ENCODE results near the gene POLR3K. TPM values are rescaled to one million over a fixed set of nuclear protein-coding genes. Genes with fewer than 3 reads are reported as not detected.

Gene POLR3K
- total RNA-seq, 2 experiments from 2014 or later = 63.0 to 63.6 TPM

DNA sequence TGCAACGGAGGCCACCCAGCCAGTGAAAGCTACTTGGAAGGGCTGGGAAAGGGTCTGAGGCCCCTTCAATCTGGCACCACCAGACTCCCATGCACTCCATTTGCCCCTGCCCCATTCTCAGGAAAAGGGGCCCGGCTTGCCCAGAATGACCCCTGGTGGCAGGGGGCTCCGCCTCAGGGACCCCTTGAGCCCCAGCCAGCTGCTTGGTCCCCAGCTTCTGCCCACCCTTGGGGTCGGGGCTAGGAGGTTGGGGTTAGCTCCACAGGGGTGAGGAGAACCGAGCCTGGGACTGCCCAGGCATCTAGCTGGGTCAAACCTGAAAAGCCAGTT, 17.8 kb upstream of the POLR3K start:
- CTCF ChIA-PET = interaction anchor here (0.6 to 10.9 kb wide), 3 partner anchors 24 to 914 kb away, joined by 3 to 238 read pairs (median 5); no protein-coding TSS in a partner anchor
- POLR2A ChIA-PET = interaction anchor here (0.6 kb wide), 1 partner anchor 77 kb away, joined by 3 read pairs; no protein-coding TSS in a partner anchor

DNA sequence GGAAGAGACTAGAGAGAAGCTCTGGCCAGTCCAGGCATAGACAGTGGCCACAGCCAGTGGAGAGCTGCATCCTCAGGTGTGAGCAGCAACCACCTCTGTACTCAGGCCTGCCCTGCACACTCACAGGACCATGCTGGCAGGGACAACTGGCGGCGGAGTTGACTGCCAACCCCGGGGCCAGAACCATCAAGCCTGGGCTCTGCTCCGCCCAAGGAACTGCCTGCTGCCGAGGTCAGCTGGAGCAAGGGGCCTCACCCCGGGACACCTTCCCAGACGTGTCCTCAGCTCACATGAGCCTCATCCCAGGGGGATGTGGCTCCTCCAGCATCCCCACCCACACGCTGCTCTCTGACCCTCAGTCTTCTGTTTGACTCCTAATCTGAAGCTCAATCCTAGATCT, 15.8 kb upstream of the POLR3K start:
- ChIA-PET POLR2A (interaction anchor here (0.6 to 1.6 kb wide), 3 partner anchors 8 to 108 kb away, joined by 3 to 5 read pairs (median 3); partner anchors contain the start of gene MPG), CTCF (interaction anchor here (1.0 to 10.9 kb wide), 2 partner anchors 14 to 26 kb away, joined by 4 to 238 read pairs; no protein-coding TSS in a partner anchor)

DNA sequence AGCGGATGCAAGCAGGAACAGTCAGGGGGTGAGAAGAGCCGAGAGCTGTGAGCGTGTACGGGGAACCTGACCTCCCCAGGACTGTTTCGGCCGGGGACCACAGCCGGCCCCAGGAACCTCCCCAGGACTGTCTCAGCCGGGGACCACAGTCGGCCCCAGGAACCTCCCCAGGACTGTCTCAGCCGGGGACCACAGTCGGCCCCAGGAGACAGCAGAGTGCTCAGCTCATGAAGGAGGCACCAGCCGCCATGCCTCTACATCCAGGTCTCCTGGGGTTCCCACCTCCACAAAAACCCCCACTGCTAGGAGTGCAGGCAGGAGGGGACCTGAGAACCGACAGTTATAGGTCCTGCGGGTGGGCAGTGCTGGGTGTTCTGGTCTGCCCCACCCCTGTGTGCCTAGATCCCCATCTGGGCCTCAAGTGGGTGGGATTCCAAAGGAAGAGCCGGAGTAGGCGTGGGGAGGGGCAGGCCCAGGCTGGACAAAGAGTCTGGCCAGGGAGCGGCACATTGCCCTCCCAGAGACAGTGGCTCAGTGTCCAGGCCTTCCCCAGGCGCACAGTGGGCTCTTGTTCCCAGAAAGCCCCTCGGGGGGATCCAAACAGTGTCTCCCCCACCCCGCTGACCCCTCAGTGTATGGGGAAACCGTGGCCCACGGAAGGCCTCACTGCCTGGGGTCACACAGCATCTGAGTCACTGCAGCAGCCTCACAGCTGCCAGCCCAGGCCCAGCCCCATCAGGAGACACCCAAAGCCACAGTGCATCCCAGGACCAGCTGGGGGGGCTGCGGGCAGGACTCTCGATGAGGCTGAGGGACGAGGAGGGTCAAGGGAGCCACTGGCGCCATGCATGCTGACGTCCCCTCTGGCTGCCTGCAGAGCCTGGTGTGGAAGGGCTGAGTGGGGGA, 14.7 kb upstream of the POLR3K start:
- ChIA-PET POLR2A (interaction anchor here (0.6 to 1.6 kb wide), 2 partner anchors 9 to 109 kb away, joined by 3 to 5 read pairs; partner anchors contain the start of gene MPG), CTCF (interaction anchor here (1.0 to 10.9 kb wide), 2 partner anchors 15 to 27 kb away, joined by 4 to 238 read pairs; no protein-coding TSS in a partner anchor)

DNA sequence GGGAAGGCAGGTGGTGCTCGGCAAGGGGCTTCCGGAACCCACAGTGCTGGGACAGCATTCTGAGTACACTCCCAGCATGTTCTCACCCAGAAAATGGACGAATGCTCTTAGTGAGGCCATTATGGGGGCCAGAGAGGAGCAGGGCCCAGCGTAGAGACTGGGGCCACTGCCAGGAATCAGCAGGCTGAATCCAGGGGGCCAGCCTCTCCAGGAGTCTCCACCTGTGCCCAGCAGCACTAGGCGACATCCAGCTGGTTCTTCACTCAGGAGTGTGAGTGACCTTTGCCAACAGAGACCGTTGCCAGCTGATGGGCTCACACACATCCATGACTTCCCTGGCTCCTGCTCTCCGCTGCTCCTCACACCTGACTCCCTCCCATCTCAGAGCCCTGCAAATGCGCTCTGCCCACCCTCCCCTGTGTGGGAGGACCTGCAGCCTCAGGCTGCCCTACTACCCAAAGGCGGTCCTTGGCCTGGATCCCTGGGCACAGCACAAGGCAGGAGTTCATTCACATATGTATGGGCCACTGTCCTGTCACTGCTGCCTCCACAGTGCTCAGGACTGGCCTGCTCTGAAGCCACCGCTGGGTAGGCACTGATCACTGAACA, 13.9 kb upstream of the POLR3K start:
- CTCF ChIA-PET = interaction anchor here (10.9 kb wide), 1 partner anchor 28 kb away, joined by 238 read pairs; no protein-coding TSS in a partner anchor
- POLR2A ChIA-PET = no interaction called here

DNA sequence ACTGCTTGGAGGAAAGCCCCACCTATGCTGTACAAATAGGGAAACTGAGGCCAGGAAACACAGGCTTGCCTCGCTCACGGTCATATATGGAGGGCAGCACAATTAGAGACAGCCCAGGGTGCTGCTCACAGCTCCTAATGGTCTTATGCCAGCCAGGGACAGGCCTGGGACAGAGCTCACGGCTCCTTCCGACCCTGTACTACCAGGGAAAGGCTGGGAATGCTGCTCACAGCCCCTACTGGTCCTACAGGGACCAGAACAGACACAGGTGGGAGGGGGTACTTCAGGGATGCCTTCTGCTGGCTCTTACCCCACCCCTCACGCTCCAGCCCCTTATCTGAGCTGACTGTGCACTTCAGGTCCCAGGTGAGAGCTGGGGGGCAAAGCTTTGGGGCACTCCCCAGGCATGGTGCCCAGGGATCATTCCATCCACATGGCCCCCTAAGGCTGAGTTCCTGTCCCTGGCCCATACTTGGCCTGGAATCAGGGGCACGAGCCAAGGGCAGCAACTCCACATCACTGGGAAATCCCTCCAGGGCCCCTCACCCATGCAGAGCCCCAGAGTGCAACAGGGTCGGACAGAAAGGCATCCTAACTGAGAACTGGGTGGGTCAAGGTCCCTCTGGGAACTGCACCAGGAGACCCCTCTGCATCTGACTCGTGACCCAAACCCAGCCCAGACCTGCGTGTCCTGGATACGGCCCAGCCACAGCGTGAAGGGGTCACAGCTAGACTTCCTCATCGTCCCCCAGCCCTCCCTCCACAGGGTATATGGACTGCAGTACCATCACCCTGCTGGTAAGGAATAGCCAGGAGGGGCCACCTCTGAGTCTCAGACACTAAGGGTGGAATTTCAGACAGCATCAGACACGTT, 13.1 kb upstream of the POLR3K start:
- ChIA-PET POLR2A (interaction anchor here (0.9 to 1.4 kb wide), 2 partner anchors 11 to 30 kb away, joined by 3 to 4 read pairs; partner anchors contain the start of gene MPG), CTCF (interaction anchor here (0.7 to 10.9 kb wide), 17 partner anchors 8 to 301 kb away, joined by 3 to 238 read pairs (median 7); partner anchors contain the start of genes HBQ1 and MPG)

DNA sequence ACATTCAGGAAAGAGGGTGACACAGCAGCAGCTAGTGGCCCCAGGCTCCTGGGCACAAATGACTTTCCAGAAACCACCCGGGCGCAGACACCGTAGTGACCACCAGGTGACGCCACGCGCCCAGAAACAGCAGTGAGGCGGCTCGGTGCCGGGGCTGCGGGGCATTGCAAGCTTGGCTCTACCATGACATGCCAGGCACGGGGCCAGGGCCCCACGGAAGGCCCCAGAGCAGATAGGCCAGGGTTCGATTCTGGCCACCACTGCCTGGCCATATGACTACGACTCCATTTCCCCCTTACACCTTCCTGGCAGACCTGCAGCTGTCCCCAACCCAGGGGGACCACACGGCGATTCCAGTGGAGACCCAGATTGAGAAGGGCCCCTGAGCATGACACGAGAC, 12.3 kb upstream of the POLR3K start:
- CTCF ChIA-PET = interaction anchor here (0.5 to 10.9 kb wide), 19 partner anchors 9 to 536 kb away, joined by 3 to 238 read pairs (median 7); partner anchors contain the start of genes HBQ1 and MPG
- POLR2A ChIA-PET = interaction anchor here (0.9 to 1.4 kb wide), 2 partner anchors 12 to 31 kb away, joined by 3 to 4 read pairs; partner anchors contain the start of gene MPG

DNA sequence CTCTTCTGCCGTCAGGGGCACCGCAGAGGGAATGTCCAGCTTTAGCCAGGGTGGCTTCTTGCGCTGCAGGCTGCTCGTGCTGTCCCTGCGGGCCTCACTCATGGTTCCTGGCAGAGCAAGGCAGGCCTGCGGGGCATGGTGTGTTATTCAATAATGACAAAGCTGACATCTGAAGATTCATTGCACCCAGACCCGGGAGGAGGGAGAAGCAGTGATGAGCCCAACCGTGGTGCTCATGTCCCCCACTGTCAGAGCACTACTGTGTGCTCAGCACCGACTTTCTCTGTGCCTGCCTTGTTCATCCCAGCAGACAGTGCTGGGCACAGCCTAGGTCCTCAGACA, 11.5 kb upstream of the POLR3K start:
- ChIA-PET POLR2A (no interaction called here), CTCF (interaction anchor here (1.0 to 10.9 kb wide), 9 partner anchors 9 to 117 kb away, joined by 5 to 238 read pairs (median 14); partner anchors contain the start of genes HBQ1 and MPG)

DNA sequence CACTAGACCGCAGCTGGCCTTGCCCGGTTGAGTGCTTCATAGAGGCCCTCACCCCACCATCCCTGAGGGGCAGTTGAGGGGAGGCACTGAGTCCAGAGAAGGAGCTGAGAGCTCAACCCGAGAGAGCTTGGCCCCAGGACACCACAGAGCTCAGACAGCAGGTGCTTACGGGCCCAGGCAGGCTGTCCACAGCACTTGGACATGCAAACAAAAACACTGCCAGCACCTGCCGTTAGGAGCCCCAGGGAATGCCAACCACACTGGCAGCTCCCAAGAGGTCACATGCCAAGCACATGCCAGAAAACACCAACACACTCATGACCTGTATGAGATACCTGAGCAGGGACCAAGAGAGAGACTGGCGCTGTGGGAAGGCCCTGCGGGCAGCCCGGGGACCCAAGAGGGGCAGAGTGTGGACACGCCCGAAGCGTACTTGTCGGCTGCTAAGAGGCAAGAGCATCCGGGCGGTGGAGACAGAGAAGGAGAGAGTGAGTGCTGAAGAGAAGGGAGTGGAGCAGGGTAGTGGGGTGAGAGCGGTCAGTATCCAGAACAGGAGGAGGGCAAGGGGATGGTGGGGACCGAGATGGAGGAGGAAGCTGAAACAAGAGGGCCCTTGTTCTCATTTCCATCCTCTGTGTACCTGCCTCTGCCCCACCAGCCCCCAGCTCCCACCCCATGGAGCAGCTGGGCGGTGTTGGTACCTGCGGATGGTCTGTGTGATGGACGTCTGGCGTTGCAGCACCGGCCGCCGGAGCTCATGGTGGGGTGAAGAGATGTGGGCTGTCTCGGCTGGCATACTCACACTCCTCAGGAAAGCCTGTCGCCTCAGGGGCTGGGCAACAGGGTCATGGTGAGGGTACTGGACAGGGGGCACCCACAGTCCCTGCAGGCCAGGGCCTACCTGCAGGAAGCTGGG, 10.8 kb upstream of the POLR3K start:
- CTCF ChIA-PET = interaction anchor here (1.0 to 10.9 kb wide), 9 partner anchors 8 to 118 kb away, joined by 4 to 238 read pairs (median 14); partner anchors contain the start of genes HBQ1 and MPG

DNA sequence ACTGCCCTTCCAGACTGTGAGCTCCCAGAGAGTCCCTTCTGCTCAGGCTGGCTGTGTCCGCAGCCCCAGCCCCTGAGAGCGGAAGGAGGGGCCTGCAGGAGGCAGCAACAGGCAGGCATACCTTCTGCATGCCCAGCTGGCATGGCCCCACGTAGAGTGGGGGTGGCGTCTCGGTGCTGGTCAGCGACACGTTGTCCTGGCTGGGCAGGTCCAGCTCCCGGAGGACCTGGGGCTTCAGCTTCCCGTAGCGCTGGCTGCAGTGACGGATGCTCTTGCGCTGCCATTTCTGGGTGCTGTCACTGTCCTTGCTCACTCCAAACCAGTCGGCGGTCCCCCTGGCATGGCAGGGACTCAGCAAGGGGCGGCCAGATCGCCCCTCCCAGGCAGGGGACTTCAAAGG, 10.1 kb upstream of the POLR3K start:
- POLR2A ChIA-PET = no interaction called here
- CTCF ChIA-PET = interaction anchor here (1.0 to 10.9 kb wide), 4 partner anchors 32 to 118 kb away, joined by 3 to 238 read pairs (median 4); partner anchors contain the start of gene HBQ1

More for the DNA sequence above, 10.8 kb upstream of the POLR3K start:
- POLR2A ChIA-PET = interaction anchor here (0.5 kb wide), 1 partner anchor 164 kb away, joined by 3 read pairs; no protein-coding TSS in a partner anchor

DNA sequence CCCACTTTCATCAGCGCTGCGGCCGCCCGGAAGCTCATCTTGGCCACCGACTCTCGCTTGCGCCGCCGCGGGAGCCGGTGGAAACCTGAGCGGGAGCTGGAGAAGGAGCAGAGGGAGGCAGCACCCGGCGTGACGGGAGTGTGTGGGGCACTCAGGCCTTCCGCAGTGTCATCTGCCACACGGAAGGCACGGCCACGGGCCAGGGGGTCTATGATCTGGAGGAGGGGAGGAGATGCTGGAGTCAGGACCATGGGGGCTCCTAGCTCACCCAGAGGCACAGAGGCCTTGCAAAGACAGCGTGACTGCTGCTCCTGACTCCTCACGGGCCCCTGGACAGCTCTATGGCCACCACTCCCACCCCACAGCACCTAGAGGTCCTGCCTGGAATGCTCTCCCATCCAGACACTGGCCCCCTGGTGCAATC, 9.6 kb upstream of the POLR3K start:
- POLR2A ChIA-PET = no interaction called here

DNA sequence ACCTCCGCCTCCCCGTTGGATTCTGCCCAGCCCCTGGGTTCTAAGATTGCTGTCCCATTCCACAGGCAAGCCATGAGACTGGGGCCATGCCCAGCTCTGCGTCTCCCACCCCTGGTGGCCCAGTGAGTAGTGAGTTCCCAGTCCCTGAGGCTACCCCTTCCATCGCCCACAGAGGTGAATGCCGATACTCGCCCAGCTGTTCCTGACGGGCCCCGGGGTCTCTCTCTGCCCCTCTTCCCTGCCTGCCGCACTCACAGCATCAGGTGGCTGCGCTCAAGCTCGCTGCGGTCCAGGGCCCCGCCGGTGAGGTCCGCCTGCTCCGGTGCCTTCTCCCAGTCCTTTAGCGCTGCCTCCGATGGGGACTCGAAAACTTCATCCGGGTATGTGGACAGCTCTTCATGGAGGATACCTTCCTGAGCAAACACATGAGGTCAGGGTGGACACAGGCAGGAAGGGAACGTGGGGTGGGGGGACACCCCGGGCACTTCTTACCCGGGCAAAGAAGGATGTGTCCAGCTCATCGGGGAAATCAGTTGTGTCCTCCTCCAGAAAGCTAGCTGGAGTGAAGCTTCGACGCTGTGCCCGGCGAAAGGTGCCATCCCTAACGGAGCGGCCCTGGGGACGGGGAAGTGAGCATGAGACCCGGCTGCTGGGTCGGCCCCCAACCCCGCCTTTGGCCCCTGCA, 9.0 kb upstream of the POLR3K start:
- POLR2A ChIA-PET = no interaction called here
- CTCF ChIA-PET = interaction anchor here (1.0 to 10.9 kb wide), 3 partner anchors 33 to 119 kb away, joined by 3 to 238 read pairs (median 4); no protein-coding TSS in a partner anchor

More for the DNA sequence above, 9.6 kb upstream of the POLR3K start:
- CTCF ChIA-PET = interaction anchor here (1.0 to 10.9 kb wide), 4 partner anchors 32 to 119 kb away, joined by 3 to 238 read pairs (median 4); partner anchors contain the start of gene HBQ1

DNA sequence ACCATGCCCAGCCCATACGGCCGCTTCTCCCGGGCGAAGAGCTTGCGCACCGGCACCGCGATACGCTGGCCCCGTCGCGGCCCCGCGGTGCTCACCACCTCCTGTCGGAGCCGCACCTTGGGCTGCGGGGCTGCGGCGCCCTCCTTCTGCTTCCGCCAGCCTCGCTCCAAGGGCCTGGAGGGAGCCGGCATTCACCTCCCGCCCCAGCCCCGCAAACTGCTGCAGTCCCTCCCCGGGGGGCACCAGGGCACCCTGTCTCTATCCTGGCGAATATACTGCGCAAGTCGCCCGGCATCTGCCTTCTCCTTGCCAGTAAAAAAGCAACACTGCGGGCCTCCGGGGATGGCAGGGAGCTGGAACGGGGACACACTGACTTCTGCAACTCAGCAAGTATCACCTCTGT, 8.5 kb upstream of the POLR3K start:
- ChIA-PET CTCF (interaction anchor here (10.9 kb wide), 1 partner anchor 34 kb away, joined by 238 read pairs; no protein-coding TSS in a partner anchor), POLR2A (no interaction called here)

DNA sequence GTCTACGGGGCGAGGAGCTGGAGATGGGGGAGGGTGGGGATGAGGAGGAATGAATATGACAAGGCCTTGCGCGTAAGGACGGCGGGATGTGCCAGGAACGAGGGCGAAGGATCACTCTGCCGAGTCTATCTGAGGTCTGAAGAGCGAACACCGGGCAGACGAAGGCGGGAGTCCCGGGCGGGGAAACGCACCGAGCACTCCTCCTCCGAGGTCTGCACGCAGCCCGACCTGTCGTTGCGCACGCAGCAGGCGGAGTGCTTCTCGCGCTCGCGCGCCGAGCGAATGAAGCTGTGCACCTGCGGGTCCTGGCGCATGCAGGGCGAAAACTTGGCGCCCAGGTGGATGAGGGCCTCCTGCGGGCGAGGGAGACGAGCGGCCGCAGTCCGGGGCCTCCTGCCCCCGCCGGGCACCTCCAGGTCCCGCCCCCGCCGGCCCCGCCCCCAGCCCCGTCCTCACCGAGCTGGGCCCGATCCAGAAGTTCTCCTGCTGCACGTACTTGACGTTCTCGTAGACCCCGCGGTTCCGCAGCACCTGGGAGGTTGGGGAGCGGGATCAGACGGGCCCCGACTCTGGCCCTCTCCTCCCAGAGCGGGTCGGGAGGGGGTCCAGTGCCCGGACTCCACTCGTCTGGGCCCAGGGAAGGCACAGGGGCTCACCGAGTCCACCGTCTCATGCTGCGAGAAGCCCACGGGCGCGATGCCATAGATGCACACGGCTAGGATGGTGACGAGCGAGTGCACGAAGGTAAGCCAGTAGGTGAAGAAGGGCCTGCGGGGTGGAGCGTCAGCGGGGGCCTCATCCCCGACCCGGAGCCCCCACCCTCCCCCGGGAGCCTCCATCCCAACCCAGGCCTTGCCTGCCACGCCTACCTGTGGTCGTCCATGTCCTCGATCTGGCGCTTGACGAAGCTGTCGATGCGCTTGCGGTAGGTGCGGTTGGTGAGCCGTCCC, 7.8 kb upstream of the POLR3K start:
- CTCF ChIA-PET = interaction anchor here (1.0 kb wide), 1 partner anchor 36 kb away, joined by 11 read pairs; no protein-coding TSS in a partner anchor
- POLR2A ChIA-PET = interaction anchor here (0.6 kb wide), 1 partner anchor 26 kb away, joined by 3 read pairs; no protein-coding TSS in a partner anchor

DNA sequence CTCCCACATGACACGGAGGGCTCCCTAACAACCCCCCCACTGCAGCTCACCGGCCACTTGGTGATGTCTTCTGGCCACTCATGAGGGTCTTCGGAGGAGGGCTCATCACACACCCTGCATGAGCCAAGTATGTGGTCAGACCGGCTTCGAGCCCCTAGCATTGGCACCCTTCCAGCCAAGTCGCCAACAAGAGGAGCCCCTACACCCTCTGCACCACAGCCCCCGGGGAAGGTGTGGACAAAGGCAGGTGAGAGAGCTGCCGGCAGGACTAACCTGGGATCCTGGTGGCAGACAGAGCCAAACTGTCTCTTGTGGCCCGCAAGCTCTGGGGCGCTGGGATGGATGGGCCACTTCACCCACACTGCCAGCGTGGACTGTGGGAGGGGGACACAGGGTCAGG, 6.8 kb upstream of the POLR3K start:
- ChIA-PET POLR2A (no interaction called here), CTCF (interaction anchor here (0.5 to 1.0 kb wide), 3 partner anchors 37 to 46 kb away, joined by 3 to 11 read pairs (median 3); no protein-coding TSS in a partner anchor)

DNA sequence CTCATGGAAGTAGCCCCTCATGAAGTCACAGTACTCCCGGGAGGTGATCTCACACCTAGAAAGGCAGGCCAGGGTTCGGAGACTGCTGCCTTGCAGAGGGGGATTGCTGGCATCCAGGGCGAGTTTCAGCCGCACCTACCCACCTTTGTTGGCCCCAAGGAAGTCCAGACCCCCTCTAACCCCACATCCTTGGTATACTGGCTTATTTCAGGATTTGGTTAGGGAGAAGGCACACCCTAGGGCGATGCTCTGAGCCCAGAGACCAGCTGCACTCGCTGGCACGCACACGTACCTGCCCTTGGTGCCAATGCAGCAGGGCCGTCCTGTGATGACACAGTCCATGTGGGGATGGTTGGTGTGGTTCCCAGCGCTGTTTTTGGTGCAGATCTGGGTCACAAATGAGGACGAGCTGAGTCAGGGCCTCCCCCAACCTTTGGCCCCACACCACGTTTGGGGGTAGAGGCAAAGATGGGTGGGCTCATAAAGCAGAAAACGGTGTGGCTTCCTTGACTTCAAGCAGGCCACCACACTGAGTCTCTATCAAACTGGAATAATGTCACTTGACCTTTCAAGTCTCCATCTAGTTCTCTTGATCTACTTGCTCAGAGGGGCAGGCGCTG, 6.1 kb upstream of the POLR3K start:
- POLR2A ChIA-PET = no interaction called here

More for the DNA sequence above, 6.1 kb upstream of the POLR3K start:
- CTCF ChIA-PET = interaction anchor here (0.9 kb wide), 1 partner anchor 47 kb away, joined by 3 read pairs; no protein-coding TSS in a partner anchor

Data from activated CD8-positive, alpha-beta memory T cell treated with anti-CD3 and anti-CD28 coated beads for 36 hours (primary cell).